WERI-Rb-1 (cell line): ENCODE data around the gene PPFIBP1.

ENCODE experiments used
- DNase-seq: peaks from one replicate; pipeline ENCODE4 v3.0.0-alpha.2; 2020
- H3K27ac ChIP-seq: fragments of 250-450 bp; sonication (Bioruptor Pico); 2 replicates; pipeline ENCODE4 v1.5.1; 2020; ENCODE audit warnings: mild to moderate bottlenecking, moderate library complexity
- H3K27me3 ChIP-seq: fragments of 250-450 bp; sonication (Bioruptor Pico); 2 replicates; pipeline ENCODE4 v1.5.1; 2021; ENCODE audit warnings: mild to moderate bottlenecking, low read depth, moderate library complexity; ENCODE audit not compliant: insufficient read depth, severe bottlenecking
- H3K36me3 ChIP-seq: fragments of 250-450 bp; sonication (Bioruptor Pico); 2 replicates; pipeline ENCODE4 v1.5.1; 2020; ENCODE audit warnings: mild to moderate bottlenecking, moderate library complexity
- H3K4me3 ChIP-seq: 2 replicates; pipeline ENCODE4 v1.5.1; 2011; ENCODE audit warnings: low read depth, mild to moderate bottlenecking, control low read depth, low read length
- H3K9me3 ChIP-seq: fragments of 250-450 bp; sonication (Bioruptor Pico); 2 replicates; pipeline ENCODE4 v1.5.1; 2021; ENCODE audit warnings: mild to moderate bottlenecking, moderate library complexity; ENCODE audit not compliant: severe bottlenecking
- TF ChIP-seq, protein P1 (sequence below): IDR thresholded peaks from 2 replicates; pipeline ENCODE4 v1.5.1; 2011; ENCODE audit warnings: low read depth, mild to moderate bottlenecking, control low read depth, inconsistent platforms, low read length

Gene PPFIBP1

DNA sequence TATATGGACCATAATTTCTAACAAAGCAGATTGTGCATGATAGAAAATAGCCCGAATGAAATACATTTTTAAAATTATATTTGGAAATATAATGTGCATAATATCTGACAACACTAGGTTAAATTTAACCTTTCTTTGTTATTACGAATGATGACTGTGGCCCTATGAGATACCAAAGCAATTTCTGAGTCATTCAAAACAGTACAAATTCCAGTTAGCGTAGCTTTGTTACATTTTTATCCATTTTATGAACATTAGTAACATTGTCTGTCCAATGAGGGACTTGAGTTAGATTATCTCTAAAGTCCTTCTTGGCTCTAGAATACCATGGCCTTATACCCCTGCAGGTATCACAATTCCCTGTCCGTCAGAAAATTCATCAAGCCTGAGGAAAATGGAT lies 133.3 kb downstream of the PPFIBP1 start:
- no peak overlapping the region for H3K4me3 ChIP-seq
- no peaks in the 10 kb centered on the region for H3K27me3 ChIP-seq
- no peaks in the 10 kb centered on the region; the same call in 1 of the 2 replicates for H3K36me3 ChIP-seq
- no peaks in the 10 kb centered on the region for H3K9me3 ChIP-seq
- TF ChIP-seq, protein P1, sequence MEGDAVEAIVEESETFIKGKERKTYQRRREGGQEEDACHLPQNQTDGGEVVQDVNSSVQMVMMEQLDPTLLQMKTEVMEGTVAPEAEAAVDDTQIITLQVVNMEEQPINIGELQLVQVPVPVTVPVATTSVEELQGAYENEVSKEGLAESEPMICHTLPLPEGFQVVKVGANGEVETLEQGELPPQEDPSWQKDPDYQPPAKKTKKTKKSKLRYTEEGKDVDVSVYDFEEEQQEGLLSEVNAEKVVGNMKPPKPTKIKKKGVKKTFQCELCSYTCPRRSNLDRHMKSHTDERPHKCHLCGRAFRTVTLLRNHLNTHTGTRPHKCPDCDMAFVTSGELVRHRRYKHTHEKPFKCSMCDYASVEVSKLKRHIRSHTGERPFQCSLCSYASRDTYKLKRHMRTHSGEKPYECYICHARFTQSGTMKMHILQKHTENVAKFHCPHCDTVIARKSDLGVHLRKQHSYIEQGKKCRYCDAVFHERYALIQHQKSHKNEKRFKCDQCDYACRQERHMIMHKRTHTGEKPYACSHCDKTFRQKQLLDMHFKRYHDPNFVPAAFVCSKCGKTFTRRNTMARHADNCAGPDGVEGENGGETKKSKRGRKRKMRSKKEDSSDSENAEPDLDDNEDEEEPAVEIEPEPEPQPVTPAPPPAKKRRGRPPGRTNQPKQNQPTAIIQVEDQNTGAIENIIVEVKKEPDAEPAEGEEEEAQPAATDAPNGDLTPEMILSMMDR = no peak
- H3K27ac ChIP-seq = no peak overlapping the region
- DNase-seq = no peak

DNA sequence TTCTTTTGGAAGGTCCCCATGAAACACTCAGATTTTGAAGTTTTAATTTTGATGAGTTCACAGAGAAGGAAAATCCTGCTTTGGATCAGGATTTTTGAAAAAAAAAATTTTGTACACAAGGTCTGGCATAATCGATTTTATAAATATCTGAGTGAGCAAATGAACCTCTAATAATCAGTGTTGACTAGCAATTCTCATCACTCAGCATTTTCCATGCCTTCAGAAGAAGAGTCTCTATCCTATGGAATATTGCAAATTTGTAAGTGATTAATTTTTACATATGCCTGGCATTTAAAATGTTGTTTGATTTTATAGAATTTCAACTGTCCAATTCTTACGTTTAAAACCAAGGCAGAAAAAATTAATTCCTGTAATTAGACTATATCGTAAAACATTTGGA lies 141.7 kb downstream of the PPFIBP1 start:
- no peaks in the 10 kb centered on the region for H3K27me3 ChIP-seq
- peaks cover 4% of the 10 kb centered on the region; the same call in 1 of the 2 replicates for H3K36me3 ChIP-seq
- H3K27ac ChIP-seq = no peak overlapping the region
- no peak overlapping the region for H3K4me3 ChIP-seq
- TF ChIP-seq, protein P1 = no peak
- no peak for DNase-seq
- no peaks in the 10 kb centered on the region for H3K9me3 ChIP-seq

DNA sequence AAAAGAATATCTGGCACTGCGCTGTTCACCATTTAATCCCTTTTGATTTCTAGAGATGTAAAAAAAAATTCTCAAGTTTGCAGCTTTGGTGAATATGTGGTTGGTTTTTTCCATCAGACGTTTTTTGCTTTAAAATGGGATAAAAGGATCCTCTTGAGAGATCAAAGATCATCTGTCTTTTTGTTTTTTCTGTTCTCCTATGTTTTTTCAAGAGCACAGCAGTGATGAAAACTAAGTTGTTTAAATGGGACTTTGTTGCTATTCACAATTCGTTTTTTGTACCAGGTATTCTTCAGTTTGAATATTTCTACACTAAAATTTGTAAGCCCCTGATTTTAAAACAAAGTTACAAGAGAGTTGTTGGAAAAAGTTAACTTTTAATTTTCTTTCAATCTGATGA lies 142.5 kb downstream of the PPFIBP1 start:
- no peak for DNase-seq
- no peak overlapping the region for H3K27ac ChIP-seq
- H3K36me3 ChIP-seq = peaks cover 4% of the 10 kb centered on the region; the same call in 1 of the 2 replicates
- TF ChIP-seq, protein P1 = no peak
- H3K27me3 ChIP-seq = no peaks in the 10 kb centered on the region
- no peak overlapping the region for H3K4me3 ChIP-seq
- H3K9me3 ChIP-seq = no peaks in the 10 kb centered on the region

DNA sequence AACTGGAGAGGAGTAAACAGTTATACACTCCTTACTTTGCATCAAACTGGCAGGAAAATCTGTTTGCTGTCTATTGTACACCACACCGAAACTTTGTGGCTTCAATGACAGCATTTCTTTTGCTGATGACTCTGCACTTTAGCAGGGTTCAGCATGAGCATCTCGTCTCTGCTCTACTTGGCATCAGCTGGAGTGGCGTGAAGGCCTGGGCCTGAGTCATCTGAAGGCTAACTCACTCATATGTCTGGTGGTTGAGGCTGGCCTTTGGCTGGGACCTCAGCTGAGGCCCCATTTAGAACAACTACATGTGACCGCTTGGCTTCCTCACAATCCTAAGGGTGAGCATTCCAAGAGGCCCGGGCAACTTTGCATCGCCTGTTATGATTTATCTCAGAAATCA lies 143.5 kb downstream of the PPFIBP1 start:
- Histone ChIP-seq H3K36me3 (peaks cover 4% of the 10 kb centered on the region; the same call in 1 of the 2 replicates), H3K27me3 (no peaks in the 10 kb centered on the region), H3K9me3 (no peaks in the 10 kb centered on the region), H3K27ac (no peak overlapping the region), H3K4me3 (no peak overlapping the region)
- no peak for DNase-seq
- TF ChIP-seq, protein P1 = no peak

DNA sequence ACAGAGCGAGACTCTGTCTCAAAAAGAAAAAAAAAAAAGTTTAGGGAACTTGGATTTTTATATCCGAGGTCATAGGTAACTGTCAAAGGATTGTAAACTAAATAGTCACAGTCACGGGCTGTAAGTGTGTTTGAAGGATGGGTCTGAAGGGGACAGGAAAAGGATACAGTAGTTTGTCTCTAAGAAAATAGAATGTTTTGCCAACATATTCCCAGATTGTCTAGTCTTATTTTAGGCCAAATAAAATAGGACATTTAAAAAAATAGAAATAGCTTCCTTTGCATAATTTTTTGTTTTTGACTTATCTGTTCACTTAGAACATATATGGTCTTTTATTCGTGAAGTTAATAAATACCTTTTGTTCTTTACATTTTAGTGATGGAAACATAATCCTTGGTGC lies 148.0 kb downstream of the PPFIBP1 start:
- H3K27me3 ChIP-seq = no peaks in the 10 kb centered on the region
- peaks cover 4% of the 10 kb centered on the region for H3K36me3 ChIP-seq
- H3K27ac ChIP-seq = no peak overlapping the region
- DNase-seq = no peak
- no peak overlapping the region for H3K4me3 ChIP-seq
- TF ChIP-seq, protein P1 = no peak
- H3K9me3 ChIP-seq = no peaks in the 10 kb centered on the region

DNA sequence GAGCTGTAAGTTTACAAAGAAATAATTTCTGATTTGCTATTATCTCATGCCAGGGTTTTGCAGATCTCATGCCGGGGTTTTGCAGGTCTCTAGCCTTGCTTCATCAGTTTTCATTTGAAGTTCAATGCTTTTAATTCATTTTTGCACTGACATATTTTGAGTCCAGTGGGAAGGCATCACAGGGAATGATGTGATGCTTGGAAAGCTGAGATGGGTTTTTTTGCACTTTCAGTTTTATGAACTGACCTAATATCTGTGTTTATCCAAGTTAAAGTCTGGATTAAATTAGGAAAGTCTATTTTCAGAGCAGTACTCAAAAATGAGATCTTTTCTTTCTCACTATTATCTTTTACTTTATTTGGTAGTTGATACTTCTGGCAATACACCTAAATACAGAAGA lies 148.6 kb downstream of the PPFIBP1 start:
- TF ChIP-seq, protein P1 = no peak
- no peaks in the 10 kb centered on the region for H3K27me3 ChIP-seq
- H3K36me3 ChIP-seq = no peaks in the 10 kb centered on the region; the same call in none of the 2 replicates
- DNase-seq = no peak
- no peaks in the 10 kb centered on the region for H3K9me3 ChIP-seq
- no peak overlapping the region for H3K27ac ChIP-seq
- no peak overlapping the region for H3K4me3 ChIP-seq
